Measurements from ENCODE around the gene TENT5C. TPM values are rescaled to one million over a fixed set of nuclear protein-coding genes. Genes with fewer than 3 reads are reported as not detected.

TENT5C gene
- polyA plus RNA-seq, 3 donors, result 2.4 to 3.7 (median 3.5) TPM

DNA sequence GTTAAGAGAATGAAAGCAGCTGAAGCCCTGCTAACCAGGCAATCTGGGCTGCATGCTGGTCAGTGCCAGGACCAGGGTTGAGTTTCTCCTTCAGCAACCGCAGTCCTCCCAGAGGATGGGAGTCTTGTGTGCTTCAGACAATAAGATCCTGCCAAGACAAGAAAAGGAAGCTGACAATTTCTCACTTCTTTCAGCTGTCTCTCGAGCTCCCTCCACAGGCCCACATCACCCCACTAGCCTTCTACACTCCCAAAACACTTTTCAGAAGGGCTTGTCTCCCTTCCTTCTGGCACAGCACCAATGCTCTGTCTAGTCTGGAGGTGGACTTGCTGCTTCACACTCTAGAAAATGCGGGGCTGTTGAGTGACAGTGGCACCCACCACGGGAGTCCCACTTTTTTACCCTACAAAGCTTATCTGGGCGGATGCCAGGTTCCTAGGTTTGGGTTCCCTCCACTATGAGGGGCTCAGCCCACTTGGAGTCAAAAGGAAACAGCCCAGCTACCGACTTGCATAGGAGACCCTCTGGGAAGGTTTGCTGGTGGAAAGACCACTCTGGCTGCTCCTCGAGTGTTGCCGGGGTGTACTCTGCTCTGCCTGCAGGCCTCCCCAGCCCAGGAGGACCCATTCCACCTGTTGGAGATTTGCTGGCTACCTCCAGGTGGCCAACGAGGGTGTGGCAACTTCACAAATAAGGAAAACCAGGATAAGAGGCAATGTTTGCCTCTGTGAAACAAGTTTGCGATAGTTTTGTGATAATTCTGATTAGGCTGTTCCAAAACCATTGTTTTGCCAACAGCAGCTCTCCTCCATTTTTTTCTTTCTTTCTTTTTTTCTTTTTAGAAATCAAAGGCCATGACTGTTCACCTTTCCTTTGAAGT lies 68.9 kb downstream of the TENT5C start:
- no peak for DNase-seq

DNA sequence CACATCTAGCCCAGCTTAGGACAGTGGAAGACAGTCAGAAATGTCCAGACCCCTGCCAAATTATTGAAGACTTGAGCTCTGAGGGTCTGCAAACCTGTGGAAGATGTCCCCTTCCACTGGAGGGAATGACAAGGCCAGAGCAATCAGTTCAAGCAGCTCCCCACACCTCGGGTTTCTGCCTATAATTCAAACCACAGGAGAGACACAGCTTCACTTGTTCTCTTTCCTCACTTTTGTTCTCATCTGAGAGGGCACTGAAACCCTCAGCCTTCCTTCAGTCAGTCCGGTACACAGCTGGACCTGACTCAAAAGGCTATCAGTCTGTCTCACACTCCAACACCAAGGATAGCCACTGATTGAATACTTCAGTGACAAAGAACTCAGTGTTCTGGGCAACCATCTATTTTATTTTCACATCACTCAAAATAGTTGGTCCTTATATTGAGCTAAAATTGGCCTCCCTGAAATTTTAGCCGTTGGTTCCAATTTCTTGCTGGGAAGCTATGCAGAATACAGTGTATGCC lies 70.1 kb downstream of the TENT5C start:
- DNase-seq, result no peak

DNA sequence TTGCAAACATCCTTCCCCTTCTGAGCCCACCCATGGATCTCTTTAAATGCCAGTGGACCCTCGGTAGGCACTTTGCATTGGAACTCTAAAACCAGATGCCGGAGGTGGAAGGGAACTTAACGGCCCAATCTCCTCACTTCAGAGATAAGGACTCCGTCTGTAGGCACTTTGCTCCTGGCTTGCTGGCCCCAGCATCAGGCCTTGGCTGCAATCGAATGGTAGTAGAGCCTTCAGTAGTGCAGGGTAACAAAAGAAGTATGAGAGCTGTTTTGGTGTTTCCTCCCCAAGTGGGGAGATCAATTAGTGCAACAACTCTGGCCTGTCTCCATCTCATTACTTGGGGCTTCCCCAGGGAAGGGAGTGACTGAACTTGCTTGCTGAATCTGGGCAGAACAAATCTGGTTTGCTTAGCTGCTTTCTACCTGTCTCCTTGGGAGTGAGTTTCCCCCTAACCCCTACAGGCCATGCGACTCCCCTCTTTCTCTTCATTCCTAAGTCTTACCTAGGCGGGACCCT lies 70.8 kb downstream of the TENT5C start:
- no peak for DNase-seq

Other genes with a start within 250 kb of the TENT5C start
- 10 to 100 TPM; 38.9 to 48.8 (median 43.3) TPM for gene MAN1A2, start 238.6 kb upstream of the TENT5C start, polyA plus RNA-seq (ENCODE audit: insufficient read length in 3 of 3)